ENCODE measurements around the gene SFRP4. TPM values are rescaled to one million over a fixed set of nuclear protein-coding genes. Genes with fewer than 3 reads are reported as not detected.

Gene SFRP4
- total RNA-seq, 1 experiment from 2014 or later = 0.12 TPM

DNA sequence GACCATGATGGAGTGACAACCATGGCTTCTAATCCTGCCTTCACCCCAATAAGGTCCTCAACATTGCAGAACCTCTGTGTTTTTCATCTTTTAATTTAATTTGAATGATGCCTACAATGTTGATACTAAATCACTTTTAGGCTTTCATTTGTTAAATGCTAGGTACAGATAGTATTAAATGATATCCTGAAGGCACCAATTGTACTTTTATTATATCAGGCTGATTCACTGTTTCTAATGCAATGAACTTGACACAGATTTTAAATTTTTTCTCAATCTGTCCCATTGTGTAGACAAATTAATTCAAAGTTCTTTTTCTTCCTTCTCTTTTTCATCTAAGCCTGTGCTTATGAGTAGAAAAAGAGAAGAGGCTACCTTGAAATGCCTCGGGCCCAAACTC is 9.0 kb upstream of the SFRP4 start:
- DNase-seq (ENCODE audit: low read depth) = no peak

DNA sequence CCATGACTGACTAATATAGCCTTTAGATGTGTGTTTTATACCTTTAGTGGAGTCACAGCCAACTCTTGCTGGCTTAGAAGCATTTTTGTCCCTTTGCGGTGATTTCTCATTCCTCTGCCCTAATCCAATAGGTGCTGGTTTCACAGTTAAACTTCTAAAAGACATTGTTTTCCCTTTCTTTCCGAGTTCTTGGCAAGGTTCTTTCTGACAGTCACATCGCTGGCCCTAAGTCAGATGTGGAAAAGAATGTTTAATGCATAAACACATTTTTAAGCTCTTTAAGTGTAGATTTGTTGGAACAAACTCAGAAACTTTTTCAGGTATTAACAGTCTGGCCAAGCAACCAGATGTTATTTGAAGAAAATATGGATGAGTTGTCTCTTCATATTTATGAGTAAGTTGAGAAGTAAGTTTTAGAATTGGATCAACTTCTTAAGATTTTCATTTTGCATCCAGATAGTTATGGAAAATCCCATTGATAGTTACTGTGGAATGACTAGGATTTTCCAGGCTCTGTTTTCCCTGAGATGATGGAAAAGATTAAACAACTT is 7.9 kb upstream of the SFRP4 start:
- DNase-seq (ENCODE audit: low read depth) = no peak

DNA sequence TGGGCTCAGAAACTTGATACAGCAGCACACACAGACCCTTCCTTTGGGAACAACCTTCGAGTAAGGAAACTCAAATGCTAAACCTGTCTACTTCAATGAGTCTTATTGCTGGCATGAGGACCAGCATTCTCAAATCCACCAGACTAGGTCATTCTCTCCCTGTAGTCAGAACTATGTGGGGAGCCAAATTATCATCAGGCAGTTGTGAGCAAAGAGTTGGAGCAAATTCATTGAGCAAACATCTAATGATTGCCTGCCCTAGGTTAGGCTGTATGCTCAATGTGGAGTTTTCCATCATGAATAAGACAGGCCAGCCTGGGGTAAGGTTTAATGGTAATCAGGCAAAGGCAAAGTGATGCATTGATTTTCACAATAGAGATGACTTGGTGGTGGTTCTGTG is 7.4 kb upstream of the SFRP4 start:
- no peak for DNase-seq (ENCODE audit: low read depth)

DNA sequence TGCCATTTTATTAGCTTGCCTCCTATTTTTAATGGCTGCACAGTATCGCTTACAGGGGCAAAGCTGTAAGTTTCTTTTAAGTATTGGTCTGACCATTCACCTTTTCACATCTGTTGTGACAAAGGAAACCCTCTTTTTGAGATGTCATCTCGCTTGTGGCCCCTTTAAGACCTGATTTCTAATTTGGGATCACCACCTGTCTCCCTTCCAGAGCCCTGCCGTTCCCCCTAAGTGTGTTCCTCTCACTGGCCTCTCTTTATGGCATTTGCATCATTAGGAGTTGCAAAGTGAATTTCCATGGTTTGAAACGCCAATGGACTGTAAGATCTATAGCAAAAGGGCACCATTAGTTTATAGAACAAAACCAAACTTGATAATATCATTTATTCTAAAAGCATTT is 5.3 kb upstream of the SFRP4 start:
- no peak for DNase-seq (ENCODE audit: low read depth)

DNA sequence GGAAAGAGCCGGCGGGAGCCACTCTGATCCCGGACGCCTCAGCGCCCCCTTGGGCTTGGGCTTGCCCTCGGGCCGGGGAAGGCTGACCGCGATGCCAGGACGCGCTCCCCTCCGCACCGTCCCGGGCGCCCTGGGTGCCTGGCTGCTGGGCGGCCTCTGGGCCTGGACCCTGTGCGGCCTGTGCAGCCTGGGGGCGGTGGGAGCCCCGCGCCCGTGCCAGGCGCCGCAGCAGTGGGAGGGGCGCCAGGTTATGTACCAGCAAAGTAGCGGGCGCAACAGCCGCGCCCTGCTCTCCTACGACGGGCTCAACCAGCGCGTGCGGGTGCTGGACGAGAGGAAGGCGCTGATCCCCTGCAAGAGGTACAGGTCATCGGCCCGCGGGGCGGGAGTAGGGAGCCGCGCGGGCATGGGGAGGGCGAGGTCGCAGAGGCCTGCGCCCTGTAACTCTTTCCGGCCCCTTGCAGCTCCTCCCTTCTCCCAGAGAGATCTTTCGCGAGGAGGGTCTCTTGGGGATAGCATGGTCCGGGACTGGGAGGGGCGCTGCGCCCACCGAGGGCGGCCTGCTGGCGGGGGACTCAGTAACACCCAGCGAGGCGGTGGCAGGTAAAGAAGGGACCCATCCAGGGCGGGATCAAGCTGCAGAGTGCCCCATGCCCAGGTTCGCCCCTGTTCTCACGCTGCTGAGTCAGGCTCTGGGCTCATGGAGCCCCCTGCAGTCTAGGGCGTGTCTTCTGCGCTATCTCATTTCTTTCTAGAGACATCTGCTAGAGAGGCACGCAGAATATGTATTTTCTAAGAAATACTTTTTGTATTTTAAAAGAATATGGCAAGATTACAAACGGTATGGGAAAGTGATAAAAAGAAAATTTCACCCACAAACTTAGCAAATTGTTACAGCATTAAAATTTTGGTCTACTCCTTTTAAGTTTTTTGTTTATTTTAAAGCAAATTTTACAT is 4.5 kb upstream of the SFRP4 start:
- peak; percentile 64 for DNase-seq (ENCODE audit: low read depth)

DNA sequence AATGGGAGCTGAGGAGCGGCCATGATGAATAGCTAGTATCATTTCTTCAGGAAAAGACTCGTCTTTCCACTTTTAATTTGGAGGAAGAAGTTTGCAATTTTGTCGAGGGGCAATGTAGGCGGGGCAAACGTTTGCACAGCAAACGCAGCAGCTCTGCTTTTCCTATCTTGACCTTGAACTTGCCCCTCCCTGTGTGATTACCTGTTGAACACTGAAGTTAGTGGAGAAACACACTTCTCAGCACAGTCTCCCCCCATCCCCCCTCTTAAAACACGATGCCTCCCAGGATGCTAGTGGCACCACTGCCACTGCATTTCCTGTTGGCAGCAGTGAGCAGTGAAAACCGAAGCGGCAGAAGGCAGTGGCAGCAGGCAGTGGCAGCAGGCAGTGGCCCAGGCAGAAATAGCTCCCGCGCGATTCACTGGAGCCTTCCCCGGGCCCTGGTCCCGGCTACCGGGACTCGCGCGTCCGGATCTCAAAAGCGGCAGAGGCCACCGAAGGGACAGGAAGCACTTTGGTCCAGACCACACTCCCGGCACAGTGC is 3.8 kb upstream of the SFRP4 start, which contains the start of gene EPDR1:
Gene EPDR1 (plus strand): TSS at position 336 of the 544 bp plus-strand sequence. CDS start 300 bp downstream, outside the sequence.
- peak; percentile 80 for DNase-seq (ENCODE audit: low read depth)

DNA sequence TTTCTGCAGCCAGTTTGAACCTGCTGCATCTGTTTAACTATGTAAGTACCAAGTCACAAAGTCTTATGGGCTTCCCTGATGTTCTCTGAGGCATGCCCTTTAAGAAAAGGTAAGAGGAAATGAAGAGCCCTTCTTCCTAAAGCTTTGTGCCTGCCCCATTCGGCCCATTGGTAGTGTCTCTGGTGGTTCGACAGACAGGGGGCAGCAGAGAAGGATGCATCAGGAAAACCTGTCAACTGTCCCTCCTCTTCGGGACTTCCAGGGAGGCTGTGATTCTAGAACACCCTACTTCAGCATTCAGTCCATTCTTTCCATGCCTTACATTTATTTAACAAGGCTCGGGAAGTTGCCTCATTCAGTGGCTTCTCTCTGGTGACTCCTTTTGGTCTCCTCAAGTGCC is 1.9 kb upstream of the SFRP4 start:
- DNase-seq (ENCODE audit: low read depth) = no peak

DNA sequence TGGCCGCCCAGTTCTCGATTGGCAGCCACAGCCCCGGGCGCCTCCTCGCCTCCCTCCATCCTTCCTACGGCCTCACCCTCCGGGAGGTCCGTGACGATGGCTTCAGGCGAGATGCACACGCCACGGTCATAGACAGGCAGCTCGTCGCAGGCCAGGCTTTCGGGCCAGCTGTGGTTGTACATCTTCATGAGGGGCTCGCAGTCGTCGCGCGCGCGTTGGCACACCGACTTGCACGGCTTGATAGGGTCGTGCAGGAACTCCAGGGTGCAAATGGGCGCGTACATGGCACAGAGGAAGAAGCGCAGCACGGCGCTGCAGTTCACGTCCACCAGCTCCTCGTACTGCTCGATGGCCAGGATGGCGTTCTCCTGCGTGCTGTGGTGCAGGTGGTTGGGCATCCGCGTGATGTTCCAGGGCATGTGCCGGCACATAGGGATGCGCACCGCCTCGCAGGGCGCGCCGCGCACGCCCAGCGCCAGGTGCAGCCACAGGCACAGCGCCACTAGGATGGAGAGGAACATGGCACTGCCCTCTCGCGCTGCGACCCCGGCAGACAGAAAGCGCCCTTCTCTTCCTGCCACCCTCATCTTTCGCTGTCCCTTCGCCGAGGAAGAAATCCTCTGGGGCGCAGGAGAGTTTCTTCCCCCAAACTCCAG is 472 bp downstream of the SFRP4 start:
- peak; percentile 10 for DNase-seq (ENCODE audit: low read depth)

DNA sequence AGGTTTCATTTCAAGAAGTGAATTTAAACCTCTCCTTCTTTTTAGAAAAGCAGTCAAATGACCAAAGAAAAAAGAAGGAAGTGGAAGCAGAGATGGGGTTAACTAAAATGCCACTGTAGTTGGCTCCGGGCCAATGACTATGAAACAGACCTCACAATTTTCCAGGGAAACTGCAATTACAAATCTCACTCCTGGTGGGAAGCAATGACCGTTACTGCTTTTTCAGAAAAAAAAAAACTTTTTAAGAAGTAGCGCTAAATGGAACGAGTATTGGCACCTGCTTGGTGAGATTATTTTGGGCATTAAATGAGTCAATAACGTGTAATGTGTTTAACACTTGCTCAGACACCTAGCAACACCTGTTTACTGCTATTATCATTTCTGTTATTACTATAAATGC is 1.2 kb downstream of the SFRP4 start:
- DNase-seq (ENCODE audit: low read depth) = no peak

DNA sequence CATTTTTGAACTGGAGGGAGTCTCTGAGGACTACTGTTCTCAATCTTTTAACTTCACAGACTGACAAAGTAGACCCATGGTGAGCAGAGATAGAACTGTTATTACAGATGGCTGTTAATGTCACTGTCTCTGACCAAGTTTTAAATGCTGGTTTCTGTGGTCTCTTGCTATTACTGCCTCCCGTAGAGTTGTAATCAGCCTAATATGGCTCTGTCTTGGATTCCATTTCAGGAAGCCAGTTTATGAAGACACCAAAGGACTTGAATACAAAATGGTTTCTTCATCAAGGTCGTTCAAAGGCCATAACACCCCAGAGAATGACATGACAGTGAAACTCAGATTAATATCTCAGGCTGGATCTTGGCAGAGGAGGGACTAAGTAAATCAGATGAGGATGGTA is 3.9 kb downstream of the SFRP4 start:
- DNase-seq (ENCODE audit: low read depth) = peak; percentile 12

DNA sequence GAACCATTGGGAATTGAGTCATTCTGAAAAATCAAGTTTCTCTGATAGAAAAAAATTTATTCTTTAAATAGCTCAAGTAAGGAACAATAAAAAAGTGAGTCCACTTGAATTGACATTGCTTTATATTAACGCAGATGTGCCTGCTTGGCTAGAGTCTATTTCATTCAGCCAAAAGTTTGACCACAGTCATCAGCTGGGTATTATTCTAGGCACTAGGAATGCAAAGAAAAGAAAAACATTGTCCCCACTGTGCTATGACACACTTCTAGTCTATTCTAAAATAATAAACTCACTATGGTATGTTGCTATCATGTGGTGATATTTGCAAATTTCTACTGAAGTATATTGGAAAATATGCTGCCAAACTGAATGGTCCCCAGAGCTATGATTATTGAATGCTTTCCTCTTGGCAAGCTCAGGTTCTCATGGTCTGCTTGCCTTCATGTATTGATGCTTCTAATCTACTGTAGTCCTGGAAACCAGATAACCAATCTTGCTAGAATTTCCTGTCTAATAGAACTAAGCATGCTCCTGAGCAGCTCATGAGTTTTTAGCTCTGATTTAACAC is 8.3 kb downstream of the SFRP4 start:
- peak; percentile 11 for DNase-seq (ENCODE audit: low read depth)

DNA sequence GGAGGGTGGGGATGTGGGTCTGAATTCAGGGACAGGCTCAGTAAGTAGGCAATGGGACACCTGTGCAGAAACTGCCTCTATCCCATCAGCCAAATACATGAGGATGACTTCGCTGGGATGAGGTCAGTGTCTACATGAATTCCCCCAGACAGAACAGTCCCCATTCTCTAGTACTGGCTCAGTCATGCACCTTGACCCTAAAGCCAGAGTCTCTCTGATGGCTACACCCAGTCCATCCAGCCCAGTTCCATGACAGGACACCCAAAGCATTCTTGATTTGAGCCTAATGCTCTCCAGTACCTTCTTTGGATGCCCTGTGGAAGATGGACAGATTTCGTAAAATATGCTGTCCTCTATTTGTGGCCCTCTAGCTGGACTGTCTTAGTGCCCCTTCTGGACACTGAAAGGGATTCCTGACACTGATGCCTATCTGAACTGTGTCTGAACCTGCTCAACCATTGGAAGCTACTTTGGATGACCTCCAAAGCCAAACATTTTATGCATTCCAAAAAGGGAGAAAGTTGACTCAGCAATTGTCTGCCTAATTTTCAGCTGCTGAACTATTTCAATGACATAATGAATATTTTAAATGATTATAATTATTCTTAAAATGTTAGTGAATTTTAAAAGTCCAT is 14.6 kb downstream of the SFRP4 start:
- peak; percentile 78 for DNase-seq (ENCODE audit: low read depth)

DNA sequence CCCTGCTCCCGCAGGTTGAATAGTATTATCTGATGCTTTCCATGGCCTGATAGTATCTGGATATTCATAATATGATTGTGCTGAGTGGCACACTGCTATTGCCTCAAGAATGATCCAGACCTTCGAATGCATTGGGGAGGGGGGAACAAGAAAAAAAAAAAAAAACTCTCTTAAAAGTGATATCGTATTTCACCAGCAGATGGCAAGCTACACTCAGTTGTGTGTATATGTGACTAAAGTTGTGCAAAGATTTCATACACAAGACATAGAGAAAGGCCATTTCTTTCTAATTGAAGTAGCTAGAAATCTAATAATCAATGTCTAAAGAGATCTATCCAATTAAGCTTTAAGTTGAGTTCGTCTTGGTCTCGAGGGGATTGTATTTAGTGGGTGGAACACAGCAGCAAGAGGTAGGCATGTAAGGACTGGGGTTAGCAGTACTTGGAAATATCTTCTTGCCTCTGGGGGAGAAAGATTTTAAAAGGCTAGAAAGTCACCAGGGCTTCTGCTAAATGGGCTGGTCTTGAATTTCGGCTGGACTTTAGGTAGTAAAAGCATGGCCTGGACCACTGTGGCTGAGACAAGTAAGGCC is 15.3 kb downstream of the SFRP4 start:
- DNase-seq (ENCODE audit: low read depth) = peak; percentile 52

DNA sequence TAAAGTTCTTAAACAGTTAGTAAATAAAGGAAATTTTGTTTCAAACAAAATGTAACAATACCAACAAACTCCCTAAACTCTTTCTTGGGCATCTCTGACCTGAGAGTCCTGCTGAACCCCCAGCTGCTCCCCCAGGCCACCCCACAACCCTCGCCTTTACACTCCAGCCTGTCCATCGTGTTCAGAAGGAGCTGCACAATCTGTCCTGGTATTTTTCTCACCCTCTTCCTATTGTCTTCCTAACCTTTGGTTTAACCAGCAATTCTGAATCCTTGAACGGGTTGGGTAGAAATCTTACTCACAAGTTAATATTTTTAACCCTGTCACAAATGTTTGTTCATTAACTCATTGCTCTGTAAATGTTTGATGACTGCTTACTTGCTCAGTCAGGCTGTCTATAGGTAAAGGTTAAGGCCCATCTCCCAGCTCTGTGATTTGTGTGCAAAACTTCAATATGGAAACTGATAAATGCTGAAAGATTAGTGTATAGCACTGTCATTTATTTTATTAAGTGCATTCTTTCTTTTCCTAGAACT is 16.8 kb downstream of the SFRP4 start:
- no peak for DNase-seq (ENCODE audit: low read depth)

DNA sequence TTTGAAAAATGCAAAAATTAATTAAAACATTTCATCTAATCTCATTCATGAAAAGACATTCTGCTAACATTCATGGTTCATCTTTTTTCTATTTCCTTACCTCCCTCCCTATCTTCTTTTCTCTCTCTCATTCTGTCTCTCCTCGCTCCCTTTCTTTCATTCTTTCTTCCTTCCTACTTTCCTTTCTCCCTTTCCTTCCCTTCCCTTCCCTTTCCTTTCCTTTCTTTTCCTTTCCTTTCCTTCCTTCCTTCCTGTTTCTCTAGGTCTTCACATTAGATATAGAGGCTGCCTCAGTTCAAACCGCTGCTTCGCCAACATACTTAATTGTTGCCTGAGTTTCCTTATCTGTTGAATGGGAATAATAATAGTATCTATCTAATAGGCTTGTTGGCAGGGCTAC is 21.9 kb downstream of the SFRP4 start:
- DNase-seq (ENCODE audit: low read depth) = no peak

DNA sequence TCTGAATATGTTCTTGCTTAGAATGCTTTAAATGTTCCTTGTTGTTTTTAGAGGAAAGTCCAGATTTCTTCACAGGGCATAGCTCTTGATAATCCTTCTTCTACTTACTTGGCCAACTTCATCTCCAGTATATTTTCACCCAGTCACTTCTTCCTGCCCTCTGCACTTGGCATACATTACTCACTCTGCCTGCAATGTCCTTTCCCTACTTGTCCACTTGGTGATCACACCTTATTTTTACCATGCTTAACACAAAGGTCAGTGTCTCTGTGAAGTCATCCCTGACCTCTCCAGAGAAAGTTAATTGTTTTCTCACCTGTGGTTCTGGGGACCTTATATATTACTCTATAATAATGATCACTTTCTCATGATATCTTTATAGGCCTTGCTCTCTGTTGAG is 23.3 kb downstream of the SFRP4 start:
- DNase-seq (ENCODE audit: low read depth) = no peak

DNA sequence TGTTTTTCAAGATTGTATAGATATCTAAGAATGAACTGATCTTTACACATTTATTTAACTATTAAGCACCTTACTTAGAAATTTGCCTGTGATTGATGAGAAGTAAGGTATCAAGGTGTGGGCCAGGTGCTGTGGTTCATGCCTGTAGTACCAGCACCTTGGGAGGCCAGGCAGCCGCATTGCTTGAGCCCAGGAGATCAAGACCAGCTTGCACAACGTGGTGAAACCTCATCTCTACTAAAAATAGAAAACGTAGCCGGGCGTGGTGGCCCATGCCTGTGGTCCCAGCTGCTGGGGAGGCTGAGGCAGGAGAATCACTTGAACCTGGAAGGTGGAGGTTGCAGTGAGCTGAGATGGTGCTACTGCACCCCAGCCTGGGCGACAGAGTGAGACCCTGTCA is 34.5 kb downstream of the SFRP4 start:
- DNase-seq (ENCODE audit: low read depth) = no peak
